NCI-H2107 treated with DMSO at 0.1 percent for 48 hours (cell line): ENCODE results near the gene CAMK2A.

Source experiments
- DNase-seq: peaks from one replicate; lab custom pipeline; 2025; ENCODE audit not compliant: unreplicated experiment; lab: John Stamatoyannopoulos, UW

The CAMK2A gene

DNA sequence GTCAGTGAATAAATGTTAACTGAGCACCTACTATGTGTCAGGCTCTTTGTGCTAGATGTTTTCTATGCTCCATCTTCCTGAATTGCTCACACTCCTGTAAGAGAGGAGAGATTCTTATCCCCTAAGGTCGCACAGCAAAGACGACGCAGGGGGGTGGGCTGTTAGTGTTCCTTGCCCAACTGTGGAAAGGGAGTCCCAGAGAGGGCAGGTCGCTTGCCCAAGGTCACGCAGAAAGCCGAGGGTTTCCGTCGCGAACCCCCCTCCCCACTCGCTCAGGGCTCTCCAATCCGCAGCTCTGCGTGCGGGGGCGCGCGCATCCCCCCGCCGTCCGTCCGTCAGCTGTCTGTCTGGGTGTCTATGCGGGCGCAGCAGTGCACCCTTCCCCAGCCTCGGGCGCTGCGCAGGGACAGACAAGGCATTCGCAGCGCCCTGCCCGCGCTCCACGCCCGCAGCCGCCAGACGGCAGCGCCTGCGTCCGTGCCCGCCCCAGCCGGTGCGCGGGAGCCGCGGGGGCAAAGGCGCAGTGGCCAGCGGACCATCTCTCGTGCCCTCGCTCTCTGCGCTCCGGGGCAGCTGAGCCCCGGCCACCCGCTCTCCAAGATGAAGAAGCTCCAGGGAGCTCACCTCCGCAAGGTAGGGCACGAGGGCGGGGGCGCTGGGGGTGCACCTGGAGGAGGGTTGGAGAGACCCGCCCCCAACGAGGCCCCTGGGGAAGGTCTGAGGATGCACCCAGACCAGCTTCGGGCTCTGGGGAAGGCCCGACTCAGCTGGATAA is 99.7 kb downstream of the CAMK2A start, which contains the start of gene SLC6A7:
Gene SLC6A7 (plus strand): TSS at position 335 of the 775 bp plus-strand sequence. CDS start 266 bp downstream, at position 601.
- DNase-seq, result no peak

- no peak for DNase-seq
Measured at GRCh38 chr5:150189326-150189725, 100.2 kb downstream of the CAMK2A start.

DNA sequence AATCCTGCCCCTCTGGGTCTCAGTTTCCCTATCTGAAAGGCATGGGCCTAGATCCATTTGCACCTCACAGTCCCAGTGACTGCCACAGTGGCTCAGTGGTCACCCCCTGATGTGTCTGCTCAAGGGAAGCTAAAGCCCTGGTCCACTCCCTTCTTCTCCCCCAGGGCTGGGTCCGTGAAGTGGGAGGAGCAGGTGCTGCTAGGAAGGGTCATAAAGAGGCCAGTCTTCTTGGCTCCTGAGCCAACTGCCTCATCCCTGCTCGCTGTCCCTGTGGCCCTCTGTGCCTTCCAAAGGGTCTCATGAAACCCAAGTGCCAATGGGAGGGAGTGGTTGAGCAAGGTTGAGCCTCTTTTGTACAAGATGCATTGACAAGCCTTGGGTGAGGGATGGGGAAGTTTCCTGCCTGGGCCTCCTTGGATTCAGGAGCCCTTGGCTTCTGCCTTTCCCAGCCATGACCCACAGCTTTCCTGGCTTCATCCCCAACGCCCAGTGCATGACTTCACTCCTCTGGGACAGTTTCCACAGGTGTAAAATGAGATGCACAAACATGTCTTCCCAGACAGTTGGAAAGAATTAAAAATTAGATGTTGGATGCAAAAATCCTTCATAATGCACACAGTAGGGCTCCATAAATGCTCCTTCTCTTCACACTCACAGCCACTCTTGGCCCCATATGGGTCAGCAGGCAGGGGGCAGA is 101.3 kb downstream of the CAMK2A start:
- DNase-seq, result no peak

DNA sequence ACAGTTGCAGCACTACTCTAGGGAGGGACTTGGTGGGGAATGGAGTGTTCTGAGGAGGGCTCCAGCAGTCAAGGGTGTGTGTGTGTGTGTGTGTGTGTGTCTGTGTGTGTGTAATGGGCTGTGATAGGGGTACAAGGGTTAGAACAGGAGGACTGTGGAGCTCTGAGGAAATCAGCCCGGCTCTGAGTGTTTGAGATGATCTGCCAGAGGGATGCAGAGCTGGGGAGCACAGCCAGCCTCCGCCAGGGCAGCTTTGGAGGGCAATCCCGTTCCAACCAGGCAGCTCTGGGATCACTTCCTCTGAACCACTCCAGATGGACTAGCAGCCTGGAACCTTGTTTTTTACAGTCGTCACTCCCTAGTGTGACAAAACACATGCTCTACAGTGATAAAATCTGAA is 102.7 kb downstream of the CAMK2A start:
- no peak for DNase-seq

- DNase-seq, result no peak
Measured at GRCh38 chr5:150186137-150186536, 103.4 kb downstream of the CAMK2A start.

GRCh38 chr5:150184990-150185912 is 104.3 kb downstream of the CAMK2A start:
- DNase-seq, result no peak

DNA sequence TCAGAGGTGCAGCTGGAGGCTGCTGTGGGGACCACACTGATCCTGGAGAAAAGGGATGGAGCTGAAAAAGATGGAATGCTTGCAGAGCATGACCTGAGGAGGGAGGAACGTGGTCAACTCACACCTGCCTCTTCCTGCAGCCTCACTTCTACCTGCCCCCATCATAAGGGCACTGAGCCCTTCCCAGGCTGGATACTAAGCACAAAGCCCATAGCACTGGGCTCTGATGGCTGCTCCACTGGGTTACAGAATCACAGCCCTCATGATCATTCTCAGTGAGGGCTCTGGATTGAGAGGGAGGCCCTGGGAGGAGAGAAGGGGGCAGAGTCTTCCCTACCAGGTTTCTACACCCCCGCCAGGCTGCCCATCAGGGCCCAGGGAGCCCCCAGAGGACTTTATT is 105.6 kb downstream of the CAMK2A start:
- no peak for DNase-seq

- no peak for DNase-seq
Measured at GRCh38 chr5:150183436-150183835, 106.1 kb downstream of the CAMK2A start.

GRCh38 chr5:150182774-150183173 is 106.8 kb downstream of the CAMK2A start:
- DNase-seq, result no peak

DNA sequence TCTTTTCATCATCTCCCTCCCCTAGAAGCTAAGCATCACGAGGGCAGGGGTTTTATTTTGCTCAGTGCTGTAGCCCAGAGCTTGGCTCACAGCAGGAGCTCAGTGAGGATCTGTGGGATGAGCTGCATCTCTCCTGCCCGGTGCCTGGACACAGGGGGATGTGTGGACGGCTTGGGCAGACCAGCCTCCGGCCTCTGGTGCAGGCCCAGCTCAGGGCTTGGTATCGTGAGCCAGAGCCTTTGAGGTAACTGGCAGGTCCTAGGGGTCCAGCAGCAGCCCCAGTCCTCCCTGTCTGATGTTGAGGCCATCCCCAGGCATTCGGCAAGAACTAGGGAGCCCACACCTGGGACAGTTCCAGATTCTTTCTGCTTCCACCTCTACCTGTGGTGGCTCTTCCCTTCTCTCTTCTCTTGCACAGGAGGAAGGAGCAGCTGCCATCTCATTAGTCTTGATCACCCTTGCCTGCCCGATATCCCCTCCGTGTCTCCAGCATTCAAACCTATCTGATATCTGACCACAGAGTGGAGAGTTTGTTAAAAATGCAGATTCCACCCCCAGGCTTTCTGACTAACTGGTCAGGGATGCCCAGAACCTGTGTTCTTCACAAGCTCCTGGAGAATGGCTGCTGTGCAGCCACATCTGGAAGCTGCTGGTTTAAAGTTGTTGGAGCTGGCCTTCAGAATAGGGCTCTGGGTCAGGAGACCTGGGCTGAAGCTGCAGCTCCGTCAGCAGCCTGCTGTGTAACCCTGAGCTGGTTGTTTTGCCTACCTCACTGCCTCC is 107.6 kb downstream of the CAMK2A start:
- DNase-seq, result no peak

- no peak for DNase-seq
Measured at GRCh38 chr5:150181027-150181426, 108.5 kb downstream of the CAMK2A start.

DNA sequence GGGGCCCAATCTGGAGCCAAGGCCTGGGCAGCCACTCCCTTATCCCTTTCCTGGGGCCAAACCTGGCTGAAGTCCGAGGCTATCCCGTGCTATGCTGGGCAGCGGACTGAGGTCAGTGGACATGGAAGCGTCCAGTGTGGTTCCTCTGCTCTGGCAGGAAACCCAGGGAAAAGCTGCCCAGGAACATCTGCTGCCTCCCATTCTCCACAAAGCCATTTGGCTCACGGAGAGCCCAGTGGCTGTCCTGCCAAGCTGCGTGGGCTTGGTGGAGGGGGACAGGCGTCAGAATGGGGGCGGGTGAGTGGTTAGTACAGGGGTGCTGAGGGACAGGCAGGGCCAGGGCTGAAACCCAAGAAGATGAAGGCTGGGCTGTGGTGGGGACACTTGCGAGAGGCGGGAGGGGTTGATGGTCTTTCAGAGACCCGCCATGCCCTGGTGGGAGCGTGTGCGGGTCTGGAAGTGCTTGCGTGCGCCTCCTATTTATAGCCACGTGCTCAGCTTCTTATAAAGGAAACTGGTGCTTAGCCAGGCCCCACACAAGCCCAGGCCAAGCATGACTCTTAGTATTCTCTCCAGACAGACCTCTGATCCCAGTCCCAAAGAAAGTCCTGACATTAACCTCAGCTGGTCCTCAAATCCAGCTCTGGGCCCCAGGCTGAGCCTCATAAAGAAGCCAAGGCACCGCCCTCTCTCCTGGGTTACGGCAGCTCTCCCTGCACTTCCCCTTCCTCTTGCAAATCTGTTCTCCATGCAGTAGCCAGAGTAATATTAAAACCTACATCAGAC is 109.1 kb downstream of the CAMK2A start:
- no peak for DNase-seq

- no peak for DNase-seq
Measured at GRCh38 chr5:150179019-150179620, 110.5 kb downstream of the CAMK2A start.

- no peak for DNase-seq
Measured at GRCh38 chr5:150178262-150178661, 111.3 kb downstream of the CAMK2A start.

GRCh38 chr5:150177721-150178120 is 111.9 kb downstream of the CAMK2A start:
- DNase-seq, result no peak

DNA sequence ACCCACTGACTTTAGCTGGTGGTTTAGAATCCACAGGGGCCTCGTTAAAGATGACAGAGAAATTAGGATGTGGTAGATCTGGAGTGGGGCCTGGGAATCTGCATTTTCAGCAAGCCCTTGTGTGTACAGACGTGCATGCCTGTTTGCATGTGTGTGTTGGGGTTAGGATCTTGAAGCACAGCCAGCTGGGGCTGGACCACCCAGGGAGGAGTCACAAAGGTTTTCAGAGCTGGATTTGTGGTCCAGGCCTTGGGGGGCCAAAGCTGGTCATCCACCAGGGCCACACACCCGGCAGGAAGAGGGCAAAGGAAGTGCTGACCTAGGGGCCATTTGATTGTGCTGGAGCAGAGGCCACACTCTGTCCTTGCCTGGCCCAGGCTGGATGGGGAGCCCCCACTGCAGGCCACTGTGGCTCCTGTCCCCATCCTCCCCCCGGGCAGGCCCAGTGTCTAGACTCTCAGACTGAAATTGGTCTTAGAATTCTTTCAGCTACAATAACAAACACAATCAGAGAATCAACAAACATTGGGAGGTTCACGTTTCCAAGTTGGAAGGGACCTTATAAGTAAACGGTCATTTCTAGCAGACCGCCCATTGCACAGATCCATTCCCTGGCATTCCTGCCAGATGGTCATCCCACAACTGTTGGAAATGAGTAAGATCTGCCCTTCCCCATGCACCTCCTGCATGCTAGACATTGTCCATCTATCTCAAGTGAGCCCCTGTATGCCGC is 112.7 kb downstream of the CAMK2A start:
- no peak for DNase-seq

GRCh38 chr5:150175536-150175935 is 114.0 kb downstream of the CAMK2A start:
- no peak for DNase-seq

- DNase-seq, result no peak
Measured at GRCh38 chr5:150175076-150175475, 114.5 kb downstream of the CAMK2A start.

- no peak for DNase-seq
Measured at GRCh38 chr5:150174285-150174684, 115.3 kb downstream of the CAMK2A start.
